Aorta (tissue), 5 donors: ENCODE measurements around the gene VRTN. TPM values are rescaled to one million over a fixed set of nuclear protein-coding genes. Genes with fewer than 3 reads are reported as not detected.

ENCODE experiments used
- ATAC-seq: fragments of 200-7000 bp; cut with Tn5 transposase; one replicate; pipeline ENCODE4 v1.9.1; 2022; ENCODE audit warnings: moderate library complexity; ENCODE audit not compliant: low FRiP score
- DNase-seq, 2 donors: peaks; one replicate each; pipeline ENCODE4 v3.0.0-alpha.2; 2020
- H3K27ac ChIP-seq, 2 donors: one replicate each; pipeline ENCODE4 v1.5.1; 2013; ENCODE audit warnings: low read length in 2 of 2, mild to moderate bottlenecking in 2 of 2, moderate library complexity in 2 of 2, control low read depth in 1 of 2, inconsistent platforms in 1 of 2, low read depth in 1 of 2
- H3K27me3 ChIP-seq, 2 donors: one replicate each; pipeline ENCODE4 v1.6.1; 2013; ENCODE audit warnings: control low read depth in 1 of 2, low read length in 1 of 2, mild to moderate bottlenecking in 1 of 2, moderate library complexity in 1 of 2; ENCODE audit not compliant: insufficient read depth in 2 of 2, control insufficient read depth in 1 of 2
- H3K36me3 ChIP-seq, 2 donors: one replicate each; pipeline ENCODE4 v1.6.1; 2013; ENCODE audit warnings: control low read depth in 1 of 2, low read length in 1 of 2, mild to moderate bottlenecking in 1 of 2; ENCODE audit not compliant: insufficient read depth in 2 of 2, control insufficient read depth in 1 of 2
- H3K4me1 ChIP-seq, 2 donors: one replicate each; pipeline ENCODE4 v1.6.1; 2013; ENCODE audit warnings: low read length in 2 of 2, control low read depth in 1 of 2, mild to moderate bottlenecking in 1 of 2, moderate library complexity in 1 of 2; ENCODE audit not compliant: insufficient read depth in 2 of 2, control insufficient read depth in 1 of 2
- H3K4me3 ChIP-seq, 2 donors: one replicate each; pipeline ENCODE4 v1.5.1; 2013; ENCODE audit warnings: low read length in 2 of 2, control low read depth in 1 of 2, mild to moderate bottlenecking in 1 of 2
- H3K9me3 ChIP-seq: one replicate; pipeline ENCODE4 v1.6.1; 2013; ENCODE audit warnings: mild to moderate bottlenecking, low read length; ENCODE audit not compliant: control insufficient read depth
- WGBS, 2 donors: extraction: QIAGEN DNeasy Blood & Tissue Kit; methylation state at CpG; one replicate each; pipeline ENCODE4 v1.1.7; 2013; 5-methylcytosine and 5-hydroxymethylcytosine counted together
- intact Hi-C, 2 donors: fragments of 100-400 bp; cut with DNase I; formaldehyde crosslinking; loops; one replicate each; pipeline versions ENCODE4 v1.14.2 to v1.15.0; 2022
- polyA plus RNA-seq, 2 donors: library from polyadenylated mRNA; stranded (reverse); fragments of 200-250 nt; gene quantifications; one replicate each; pipeline ENCODE4 v1.2.3, GENCODE V29; 2013
- total RNA-seq, 2 donors: library from RNA; stranded (reverse); fragmentation: NEBNext Ultra II Directional; extraction: Animal tissue kit (Norgen Biotek cat#: 25700); gene quantifications; one replicate each; pipeline ENCODE4 v1.2.1, GENCODE V29; 2021
- donor health status: healthy with polysubstance abuse.
- donor health status: Bipolar disorder and iron deficiency.
- donor health status: DM: no; HTN: no; CAD: no.
- donor health status: DM: no; HTN: no; CAD: no.
- donor health status: DM: yes; HTN: yes; CAD: no.

The VRTN gene
- total and polyA plus RNA-seq, 4 donors: not detected

- no peaks in the 10 kb centered on the region for H3K4me1 ChIP-seq
- no peak for ATAC-seq
- intact Hi-C loops: no loop called here
- no peak for DNase-seq
- no peaks in the 10 kb centered on the region for H3K27me3 ChIP-seq
- H3K4me3 ChIP-seq: no peak overlapping the region
- H3K27ac ChIP-seq: no peak overlapping the region
- H3K9me3 ChIP-seq: no peaks in the 10 kb centered on the region
- 47 to 51% methylated on average over 13 of the region's 13 CpGs for WGBS, 2 donors
- no peaks in the 10 kb centered on the region for H3K36me3 ChIP-seq
Observed at GRCh38 chr14:74400031-74400685, 51.9 kb downstream of the VRTN start.

DNA sequence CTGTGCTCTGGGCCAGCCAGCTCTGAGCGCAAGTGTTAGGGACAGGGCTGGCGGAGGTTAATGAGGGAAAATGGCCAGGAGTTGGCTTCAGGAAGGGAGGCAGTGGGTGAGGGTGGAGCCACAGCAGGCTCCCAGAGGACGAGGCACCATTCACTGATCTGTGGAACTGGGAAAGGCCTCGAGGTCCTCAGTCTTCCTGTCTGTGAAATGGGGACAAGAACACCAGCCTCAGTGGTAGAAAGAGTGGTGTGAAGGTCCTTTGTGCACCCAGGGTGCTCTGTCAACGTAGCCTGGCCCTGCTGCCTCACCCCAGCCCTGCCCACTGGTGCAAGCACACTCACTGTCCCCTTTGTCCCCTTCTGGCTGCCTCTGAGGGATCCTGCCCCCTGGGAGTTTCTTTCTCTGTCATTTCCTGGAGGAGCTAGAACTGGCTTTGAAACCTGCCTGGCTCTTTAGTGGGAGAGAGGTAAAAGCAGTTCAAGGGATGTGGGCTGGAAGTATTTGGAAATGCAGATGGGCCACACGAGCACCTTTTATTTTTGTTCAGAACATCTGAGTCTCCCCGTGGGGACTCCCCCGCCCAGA is 52.7 kb downstream of the VRTN start:
- no peaks in the 10 kb centered on the region for H3K9me3 ChIP-seq
- H3K27me3 ChIP-seq: no peaks in the 10 kb centered on the region
- 43 to 46% methylated on average over 8 of the region's 8 CpGs for WGBS, 2 donors
- H3K36me3 ChIP-seq: no peaks in the 10 kb centered on the region
- no peaks in the 10 kb centered on the region for H3K4me1 ChIP-seq
- H3K27ac ChIP-seq: no peak overlapping the region
- intact Hi-C loops: no loop called here
- ATAC-seq (peak; percentile 22), DNase-seq (no peak)
- no peak overlapping the region for H3K4me3 ChIP-seq

DNA sequence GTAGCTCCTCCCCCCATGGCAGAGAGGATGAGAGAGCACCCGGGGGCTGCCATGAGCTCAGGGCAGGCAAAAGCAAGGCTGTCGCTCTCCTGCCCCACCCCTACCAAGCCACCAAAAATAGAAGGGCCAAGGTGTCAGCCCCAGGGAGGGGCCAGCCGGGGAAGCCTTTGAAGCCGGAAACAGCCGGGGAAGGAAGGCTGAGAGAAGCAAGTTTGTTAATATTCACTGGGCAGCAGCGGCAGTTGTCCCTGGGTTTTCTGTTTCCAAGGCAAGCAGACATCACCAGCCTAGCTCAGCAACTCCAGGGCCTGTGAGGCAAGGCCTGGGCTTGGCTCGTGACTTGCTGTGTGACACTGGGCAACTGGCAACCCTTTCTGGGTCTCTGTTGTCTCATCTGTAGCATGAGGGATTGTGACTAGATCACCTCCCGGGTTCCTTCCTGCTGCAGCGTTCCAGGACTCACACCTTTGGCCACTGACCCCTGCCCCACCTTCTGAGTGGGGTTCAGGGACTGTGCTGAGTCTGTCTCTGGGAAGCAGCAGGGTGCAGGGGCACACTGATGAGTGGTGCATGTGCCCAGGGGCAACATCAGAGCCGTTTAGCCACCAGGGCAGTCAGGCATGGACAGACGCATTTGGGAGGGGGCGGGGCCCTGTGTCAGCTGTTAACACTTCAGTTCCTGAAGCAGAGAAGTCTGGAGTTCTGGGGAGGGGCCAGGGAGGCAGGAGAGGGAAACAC is 53.4 kb downstream of the VRTN start:
- H3K9me3 ChIP-seq: no peaks in the 10 kb centered on the region
- H3K27ac ChIP-seq: no peak overlapping the region
- intact Hi-C loops: no loop called here
- no peak overlapping the region for H3K4me3 ChIP-seq
- peak in 1 of 2 donors; percentile 69 for DNase-seq
- peak; percentile 5 for ATAC-seq
- no peaks in the 10 kb centered on the region for H3K4me1 ChIP-seq
- H3K36me3 ChIP-seq: no peaks in the 10 kb centered on the region
- H3K27me3 ChIP-seq: no peaks in the 10 kb centered on the region
- 4 to 8% methylated on average over 12 of the region's 12 CpGs for WGBS, 2 donors

GRCh38 chr14:74402401-74403251 is 54.4 kb downstream of the VRTN start:
- intact Hi-C loops: no loop called here
- H3K27me3 ChIP-seq: no peaks in the 10 kb centered on the region

GRCh38 chr14:74403619-74404417 is 55.5 kb downstream of the VRTN start:
- intact Hi-C loops: no loop called here
- H3K27me3 ChIP-seq: no peaks in the 10 kb centered on the region

More at GRCh38 chr14:74402401-74403251, 54.4 kb downstream of the VRTN start:
- DNase-seq: peak in 1 of 2 donors; percentile 56
- no peaks in the 10 kb centered on the region for H3K36me3 ChIP-seq
- no peaks in the 10 kb centered on the region for H3K4me1 ChIP-seq
- H3K9me3 ChIP-seq: no peaks in the 10 kb centered on the region
- H3K27ac ChIP-seq: no peak overlapping the region
- 50 to 54% methylated on average over 10 of the region's 10 CpGs for WGBS, 2 donors
- no peak overlapping the region for H3K4me3 ChIP-seq
- no peak for ATAC-seq

GRCh38 chr14:74404435-74404834 is 56.2 kb downstream of the VRTN start:
- no peak for ATAC-seq
- Histone ChIP-seq H3K27ac (no peak overlapping the region), H3K27me3 (no peaks in the 10 kb centered on the region), H3K4me1 (no peaks in the 10 kb centered on the region), H3K36me3 (no peaks in the 10 kb centered on the region), H3K9me3 (no peaks in the 10 kb centered on the region), H3K4me3 (no peak overlapping the region)
- intact Hi-C loops: no loop called here
- WGBS, 2 donors: 60 to 69% methylated on average over 7 of the region's 7 CpGs
- peak in 1 of 2 donors; percentile 48 for DNase-seq

More at GRCh38 chr14:74403619-74404417, 55.5 kb downstream of the VRTN start:
- no peak for DNase-seq
- Histone ChIP-seq H3K9me3 (no peaks in the 10 kb centered on the region), H3K4me3 (no peak overlapping the region), H3K4me1 (no peaks in the 10 kb centered on the region), H3K27ac (no peak overlapping the region), H3K36me3 (no peaks in the 10 kb centered on the region)
- WGBS, 2 donors: 89 to 93% methylated on average over 12 of the region's 12 CpGs
- ATAC-seq: no peak

- intact Hi-C loops: no loop called here
- no peak for ATAC-seq
- no peaks in the 10 kb centered on the region for H3K27me3 ChIP-seq
- 85 to 88% methylated on average over 4 of the region's 4 CpGs for WGBS, 2 donors
- H3K9me3 ChIP-seq: no peaks in the 10 kb centered on the region
- no peaks in the 10 kb centered on the region for H3K4me1 ChIP-seq
- no peak overlapping the region for H3K4me3 ChIP-seq
- H3K36me3 ChIP-seq: no peaks in the 10 kb centered on the region
- DNase-seq: peak in 1 of 2 donors; percentile 27
- H3K27ac ChIP-seq: no peak overlapping the region
Observed at GRCh38 chr14:74405663-74406062, 57.4 kb downstream of the VRTN start.
